T-helper 1 cell treated with Interleukin-12 subunit alpha and Interleukin-12 subunit beta and Interleukin-4 antibody, amounts not matched to agents 30 ng/mL and 1 ng/mL, for 36 hours (primary cell): ENCODE results near the gene ZNF579. TPM values are rescaled to one million over a fixed set of nuclear protein-coding genes. Genes with fewer than 3 reads are reported as not detected.
"Not testable (repeated sequence)": the region's sequence is repeated elsewhere in the genome, so short reads cannot be mapped to it uniquely, and the experiment has no call there.

Source experiments
- intact Hi-C: fragments of 100-400 bp; cut with micrococcal nuclease; formaldehyde crosslinking; loops from one replicate; pipeline ENCODE4 v1.15.1; 2024
- total RNA-seq: library from RNA; stranded (reverse); gene quantifications from 2 replicates; pipeline ENCODE4 v1.2.3, GENCODE V29; 2022

Gene ZNF579
- total RNA-seq, 1 donor from 2014 or later: 8.0 TPM

GRCh38 chr19:55597501-55597921, 16.9 kb upstream of the ZNF579 start:
- intact Hi-C loops: no loop called here

DNA sequence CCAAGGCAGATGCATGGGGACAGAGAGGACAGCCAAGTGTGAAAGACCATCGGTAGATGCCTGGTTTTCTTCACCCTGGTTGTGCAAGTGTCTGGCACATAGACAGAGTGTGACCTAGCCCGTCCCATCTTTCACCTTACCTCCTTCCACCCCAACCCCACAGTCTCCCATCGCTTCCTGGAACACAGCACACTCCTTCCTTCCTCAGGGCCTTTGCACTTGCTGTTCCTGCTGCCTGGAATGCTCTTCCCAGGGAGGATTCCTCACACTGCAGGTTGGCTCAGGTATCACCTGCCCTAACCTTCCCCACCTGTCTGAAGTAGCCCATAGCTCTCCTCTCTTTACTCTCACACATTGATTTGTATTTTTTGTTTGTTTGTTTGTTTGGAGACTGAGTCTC, 15.7 kb upstream of the ZNF579 start:
- intact Hi-C loops: no loop called here

DNA sequence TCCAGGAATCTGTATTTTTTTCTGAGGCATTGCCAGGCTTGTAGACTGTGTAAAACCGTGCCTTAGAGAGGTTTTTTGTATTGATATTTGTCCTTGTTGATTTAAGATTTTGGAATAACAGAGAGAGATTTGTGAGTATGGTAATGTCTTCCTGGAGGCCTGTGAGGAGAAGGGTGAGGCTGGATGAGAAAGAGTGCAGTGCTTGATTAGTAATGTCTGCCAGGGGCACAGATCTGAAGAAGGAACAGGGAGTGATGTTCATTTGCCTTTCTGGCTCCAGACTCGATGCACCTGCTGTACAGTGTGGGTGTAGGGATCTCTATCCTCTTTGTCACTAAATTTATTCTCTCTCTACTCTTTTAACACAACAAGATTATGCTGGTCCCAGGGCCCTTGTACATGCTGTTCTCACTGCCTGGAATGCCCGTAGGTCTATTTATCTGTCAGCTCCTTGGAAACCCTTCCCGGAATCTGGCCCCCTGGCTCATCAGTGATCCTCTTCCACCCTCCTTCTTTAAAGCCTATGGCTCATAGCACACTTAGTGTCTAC, 14.4 kb upstream of the ZNF579 start:
- intact Hi-C loops: no loop called here

- intact Hi-C loops: no loop called here
Measured at GRCh38 chr19:55593096-55593772, 12.6 kb upstream of the ZNF579 start.

DNA sequence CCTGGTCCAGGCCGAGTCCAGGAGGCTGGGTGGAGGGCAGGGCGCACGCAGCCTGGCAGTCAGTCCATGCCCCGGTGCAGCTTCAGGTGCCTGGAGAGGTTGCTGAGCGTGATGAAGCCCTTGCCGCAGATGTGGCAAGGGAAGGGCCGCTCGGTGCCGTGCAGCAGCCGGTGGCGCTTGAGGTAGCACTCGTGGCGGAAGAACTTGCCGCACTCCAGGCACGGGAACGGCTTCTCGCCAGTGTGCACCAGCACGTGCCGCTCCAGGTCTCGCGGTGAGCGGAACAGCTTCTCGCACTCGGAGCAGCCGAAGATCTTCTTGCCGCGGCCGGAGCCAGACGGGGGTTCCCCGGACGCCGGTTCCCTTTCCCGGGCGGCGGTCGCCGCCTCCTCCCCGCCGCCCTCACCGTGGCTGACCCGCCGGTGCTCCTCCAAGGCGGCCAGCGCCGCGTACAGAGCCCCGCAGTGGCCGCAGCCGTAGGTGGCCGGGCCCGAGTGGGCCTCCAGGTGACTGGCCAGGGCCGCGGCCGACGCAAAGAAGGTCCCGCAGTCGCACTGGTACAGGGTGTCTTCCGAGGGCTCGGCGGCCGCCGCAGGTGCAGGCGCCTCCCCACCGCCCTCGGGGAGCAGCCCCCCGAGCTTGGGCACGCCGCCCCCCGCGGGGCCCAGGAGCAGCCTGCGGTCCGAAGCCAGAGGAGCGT, 11.9 kb upstream of the ZNF579 start:
- intact Hi-C loops: no loop called here

DNA sequence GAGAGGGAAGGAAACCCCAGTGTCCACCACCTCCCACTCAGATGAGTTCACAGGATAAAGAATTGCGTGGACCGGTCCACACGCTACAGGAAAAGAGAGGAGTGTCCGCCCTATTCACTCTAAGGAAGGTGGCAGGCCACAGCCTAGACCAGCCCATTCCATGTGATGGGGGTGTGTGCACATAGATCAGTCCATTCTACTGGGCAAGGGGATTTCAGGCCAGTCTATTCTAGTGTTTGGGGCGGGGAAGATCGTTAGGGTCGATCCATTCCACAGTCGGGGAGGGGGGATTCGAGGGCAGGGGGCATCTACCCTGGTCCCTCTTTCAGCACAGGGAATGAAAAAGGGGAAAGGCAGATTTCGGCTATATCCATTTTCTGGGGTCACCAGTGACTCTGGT, 10.9 kb upstream of the ZNF579 start:
- intact Hi-C loops: no loop called here

- intact Hi-C loops: no loop called here
Measured at GRCh38 chr19:55590617-55591016, 10.0 kb upstream of the ZNF579 start.

- intact Hi-C loops: no loop called here
Measured at GRCh38 chr19:55590109-55590508, 9.5 kb upstream of the ZNF579 start.

DNA sequence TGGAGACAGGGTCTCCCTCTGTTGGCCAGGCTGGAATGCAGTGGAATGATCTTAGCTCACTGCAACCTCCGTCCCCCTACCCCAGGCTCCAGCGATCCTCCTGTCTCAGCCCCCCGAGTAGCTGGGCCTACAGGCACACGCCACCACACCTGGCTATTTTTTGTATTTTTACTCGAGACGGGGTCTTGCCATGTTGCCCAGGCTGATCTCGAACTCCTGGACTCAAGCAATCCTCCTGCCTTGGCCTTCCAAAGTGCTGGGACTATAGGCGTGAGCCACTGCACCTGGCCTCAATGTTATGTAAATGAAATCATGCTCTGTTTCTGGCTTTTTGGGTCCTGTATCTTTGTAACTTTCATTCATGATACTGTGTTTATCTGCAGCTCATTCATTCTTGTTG, 8.1 kb upstream of the ZNF579 start:
- intact Hi-C loops: no loop called here

DNA sequence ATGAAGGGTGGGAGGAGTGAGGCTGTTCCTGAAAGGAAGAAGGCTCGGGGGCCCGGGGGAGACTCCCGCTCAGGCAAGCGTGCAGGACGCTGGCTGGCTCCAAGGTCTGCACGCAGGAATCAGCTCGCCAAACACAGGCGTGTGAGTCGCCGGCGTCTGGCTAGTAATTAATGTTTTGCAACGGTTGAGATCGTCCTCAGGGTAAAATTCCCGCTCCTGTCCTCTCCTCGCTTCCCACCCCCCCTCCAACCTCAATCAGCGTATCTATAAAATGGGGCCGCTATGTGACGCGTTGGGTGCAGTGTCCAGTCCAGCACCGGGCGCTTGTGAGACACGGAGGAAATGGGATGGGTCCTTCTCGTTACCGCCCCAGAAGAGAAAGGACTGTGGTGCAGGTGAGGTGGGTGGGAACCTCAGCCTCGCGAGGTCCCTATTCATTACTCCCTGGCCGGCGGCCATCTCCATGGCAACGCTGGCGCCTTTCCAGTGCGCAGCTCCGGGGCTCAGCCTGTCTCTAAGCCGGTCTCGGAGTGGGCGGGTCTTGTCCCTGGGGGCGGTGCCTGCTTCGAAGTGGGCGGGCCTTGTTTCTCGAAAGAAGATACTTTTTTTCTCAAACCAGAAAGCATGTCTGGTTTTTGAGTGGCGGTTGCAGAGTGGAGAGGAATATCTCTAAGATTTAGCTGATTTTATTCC, 6.5 kb upstream of the ZNF579 start:
- intact Hi-C loops: loop anchor here (1.0 kb wide), 5 partner anchors 12 to 111 kb away; partner anchors contain the start of genes FIZ1, ZNF628, ZNF784 and ZNF865

DNA sequence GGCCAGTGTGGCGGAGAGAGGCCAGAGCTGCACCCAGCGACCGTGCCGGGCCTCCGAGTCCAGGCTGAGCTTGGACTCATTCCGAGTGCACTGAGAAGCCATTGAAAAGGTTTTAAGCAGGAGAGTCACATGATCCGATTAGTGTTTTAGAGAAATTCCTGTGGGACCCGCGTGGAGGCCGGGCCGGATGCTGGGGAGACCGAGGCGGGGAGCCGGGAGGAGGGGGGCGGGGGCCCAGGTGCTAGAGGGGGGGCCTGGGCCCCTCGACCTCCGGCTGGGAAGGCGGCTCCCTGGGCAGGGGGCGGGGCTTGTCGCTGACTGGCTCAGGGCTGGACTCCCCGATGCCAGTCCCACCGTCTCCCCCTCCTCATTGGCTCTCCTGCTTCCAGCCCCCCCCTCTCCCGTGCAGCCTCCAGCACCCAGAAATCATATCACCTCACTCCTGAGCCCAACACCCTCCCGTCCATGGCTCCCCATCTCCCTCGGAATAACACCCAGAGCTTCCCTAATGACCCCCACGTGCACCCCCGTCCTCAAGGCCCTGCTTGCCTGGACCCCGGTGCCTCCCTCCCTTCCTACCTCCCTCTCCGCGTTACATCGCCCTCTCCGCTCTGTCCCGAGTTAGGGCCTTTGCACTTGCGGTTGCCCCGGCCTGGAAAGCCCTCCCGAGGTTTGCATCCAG, 5.2 kb upstream of the ZNF579 start:
- intact Hi-C loops: no loop called here

DNA sequence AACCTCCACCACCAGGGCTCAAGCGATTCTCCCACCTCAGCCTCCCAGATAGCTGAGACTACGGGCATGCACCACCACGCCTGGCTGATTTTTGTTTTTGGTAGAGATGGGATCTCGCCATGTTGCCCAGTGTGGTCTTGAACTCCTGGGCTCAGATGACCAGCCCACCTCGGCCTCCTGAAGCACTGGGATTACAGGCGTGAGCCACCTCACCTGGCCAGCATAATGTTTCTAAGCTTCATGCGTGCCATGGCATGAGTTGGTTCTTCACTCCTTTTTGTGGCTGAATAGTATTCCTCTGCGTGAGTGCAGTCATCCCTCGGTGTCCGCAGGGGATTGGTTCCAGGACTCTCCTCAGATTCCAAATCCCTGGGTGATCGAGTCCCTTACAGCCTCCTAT, 4.2 kb upstream of the ZNF579 start:
- intact Hi-C loops: no loop called here

DNA sequence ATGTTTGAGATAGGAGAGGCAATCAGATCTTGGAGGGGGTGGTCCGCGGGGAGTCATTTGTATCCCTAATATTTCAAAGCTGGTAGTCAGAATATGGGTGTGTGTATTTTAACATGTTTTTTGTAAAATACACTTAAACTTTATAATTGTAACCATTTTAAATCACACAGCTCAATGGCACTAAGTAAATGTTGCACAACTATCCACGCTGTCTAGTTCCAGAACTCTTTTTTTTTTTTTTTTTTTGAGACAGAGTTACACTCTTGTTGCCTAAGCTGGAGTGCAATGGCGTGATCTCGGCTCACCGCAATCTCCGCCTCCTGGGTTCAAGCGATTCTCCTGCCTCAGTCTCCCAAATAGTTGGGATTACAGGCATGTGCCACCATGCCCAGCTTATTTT, 3.2 kb upstream of the ZNF579 start:
- intact Hi-C loops: not testable (repeated sequence)

DNA sequence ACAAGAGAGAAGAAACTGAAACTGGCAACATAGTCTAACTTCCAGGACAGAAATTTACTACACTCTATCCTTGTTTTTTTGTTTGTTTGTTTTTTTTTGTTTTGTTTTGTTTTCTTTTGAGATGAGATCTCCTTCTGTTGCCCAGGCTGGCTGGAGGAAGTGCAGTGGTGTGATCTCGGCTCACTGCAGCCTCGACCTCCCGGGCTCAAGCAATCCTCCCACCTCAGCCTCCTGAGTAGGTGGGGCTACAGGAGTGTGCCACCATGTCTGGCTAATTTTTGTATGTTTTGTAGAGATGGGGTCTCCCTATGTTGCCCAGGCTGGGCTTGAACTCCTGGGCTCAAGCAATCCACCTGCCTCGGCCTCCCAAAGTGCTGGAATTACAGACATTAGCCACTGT, 1.6 kb upstream of the ZNF579 start:
- intact Hi-C loops: not testable (repeated sequence)

GRCh38 chr19:55581823-55582223, 1.2 kb upstream of the ZNF579 start:
- intact Hi-C loops: loop anchor here (2.0 kb wide), 2 partner anchors 53 to 1117 kb away; no protein-coding TSS in a partner anchor

- intact Hi-C loops: loop anchor here (2.0 kb wide), 2 partner anchors 54 to 1116 kb away; no protein-coding TSS in a partner anchor
Measured at GRCh38 chr19:55581145-55581822, 636 bp upstream of the ZNF579 start.

DNA sequence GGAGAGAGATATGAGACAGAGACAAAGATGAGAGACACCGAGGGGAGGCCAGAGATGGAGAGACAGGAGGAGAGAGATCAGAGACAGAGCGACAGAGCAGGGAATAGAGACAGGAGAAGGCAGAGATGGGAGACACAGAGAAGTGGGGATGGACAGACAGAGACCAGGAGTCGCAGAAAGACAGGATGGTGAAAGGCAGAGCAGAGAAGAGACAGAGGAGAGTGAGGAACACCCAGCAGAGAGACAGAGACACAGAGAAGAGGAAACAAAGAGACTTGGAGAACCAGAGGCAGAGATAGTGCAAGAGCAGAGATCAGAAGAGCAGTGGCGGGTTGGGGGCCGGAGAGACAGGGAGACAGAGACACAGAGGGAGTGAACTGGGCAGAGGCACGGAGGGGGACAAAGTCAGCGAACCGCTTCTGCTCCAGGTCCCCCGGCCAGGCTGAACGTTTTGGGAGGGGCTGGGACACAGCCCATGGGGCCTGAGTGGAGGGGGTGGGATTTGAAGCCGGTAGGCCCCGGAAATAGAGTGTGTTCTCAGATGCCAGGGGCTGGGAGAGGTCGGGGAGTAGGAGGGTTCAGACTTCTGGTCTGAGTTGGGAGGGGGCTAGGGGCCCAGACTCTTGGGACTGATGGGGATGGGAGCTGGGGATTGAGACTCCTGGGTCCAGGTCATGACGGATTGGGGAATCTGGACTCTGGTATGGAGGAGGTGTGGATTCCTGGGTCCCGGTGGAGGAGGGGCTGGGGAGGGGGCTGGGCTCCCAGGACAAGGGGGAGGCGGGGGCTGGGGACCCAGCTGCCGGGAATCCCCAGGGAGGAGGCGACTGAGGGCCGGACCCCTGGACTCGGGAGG, 654 bp downstream of the ZNF579 start:
- intact Hi-C loops: loop anchor here (1.0 to 2.0 kb wide), 4 partner anchors 19 to 1115 kb away; partner anchors contain the start of genes FIZ1 and ZNF865

- intact Hi-C loops: no loop called here
Measured at GRCh38 chr19:55578761-55579747, 1.6 kb downstream of the ZNF579 start.
